Endothelial cell of umbilical vein (primary cell): ENCODE results near the gene CPVL. TPM values are rescaled to one million over a fixed set of nuclear protein-coding genes. Genes with fewer than 3 reads are reported as not detected.

Experiments
- BruUV-seq: library from RNA; stranded (reverse); fragments of 400-500 nt; replicated peaks from 2 replicates; lab custom pipeline; 2021; lab: Mats Ljungman, UMichigan
- CTCF ChIA-PET: fragments of 300-600, 350-600 bp; sonication (Branson Sonifier 250); formaldehyde crosslinking; loops from one replicate; lab custom pipeline; 2021; ENCODE audit warnings: antibody characterized with exemption, inconsistent platforms; lab: Charles Lee
- POLR2A ChIA-PET: fragments of 300-600, 350-600 bp; sonication (Branson Sonifier 250); formaldehyde crosslinking; loops from one replicate; lab custom pipeline; 2021; ENCODE audit warnings: antibody characterized with exemption, inconsistent platforms; lab: Charles Lee
- DNase-seq: peaks from one replicate; pipeline ENCODE4 v3.0.0-alpha.2; 2011; ENCODE audit warnings: low read depth, low spot score
- FAIRE-seq: peaks from 2 replicates; lab custom pipeline; 2011; peaks lifted over from hg19 to GRCh38; lab: Jason Lieb, UNC
- H2AFZ ChIP-seq: 2 replicates; pipeline ENCODE4 v1.6.0; 2012; ENCODE audit warnings: low read depth, low read length, control low read depth, inconsistent platforms
- H3K27ac ChIP-seq: 2 replicates; pipeline ENCODE4 v1.5.1; 2011; ENCODE audit warnings: low read depth, mild to moderate bottlenecking, control low read depth, low read length, moderate library complexity; ENCODE audit not compliant: insufficient read depth
- H3K27me3 ChIP-seq, 2 experiments: 2 replicates each; pipeline versions ENCODE4 v1.6.0 to v1.6.1; 2011; ENCODE audit warnings: low read length in 2 of 2, mixed read lengths in 1 of 2; ENCODE audit not compliant: control insufficient read depth in 2 of 2, insufficient read depth in 2 of 2
- H3K36me3 ChIP-seq, 2 experiments: 2 replicates in 1 of 2; 3 replicates in 1 of 2; pipeline ENCODE4 v1.5.1; 2011; ENCODE audit warnings: low read length in 2 of 2, mild to moderate bottlenecking in 1 of 2, moderate library complexity in 1 of 2; ENCODE audit not compliant: control insufficient read depth in 2 of 2, insufficient read depth in 2 of 2; ENCODE audit errors: extremely low read depth in 1 of 2
- H3K4me1 ChIP-seq: 3 replicates; pipeline ENCODE4 v1.5.1; 2011; ENCODE audit warnings: mild to moderate bottlenecking, low read length; ENCODE audit not compliant: control insufficient read depth, insufficient read depth; ENCODE audit errors: extremely low read depth
- H3K4me2 ChIP-seq: 2 replicates; pipeline ENCODE4 v1.6.1; 2011; ENCODE audit warnings: low read length, control low read depth, mixed read lengths; ENCODE audit not compliant: insufficient read depth
- H3K4me3 ChIP-seq, 3 experiments: fragments of 200-600 bp in 1 of 3; sonication (generic), shearing (Covaris generic) in 1 of 3; replicated peaks in 1 of 3; 2 replicates each; pipeline ENCODE4 v1.5.1; 2011 to 2016; ENCODE audit warnings: control low read depth in 3 of 3, low read length in 3 of 3, mild to moderate bottlenecking in 2 of 3, inconsistent platforms in 1 of 3, low read depth in 1 of 3, moderate library complexity in 1 of 3; ENCODE audit not compliant: insufficient read depth in 1 of 3
- H3K79me2 ChIP-seq: 2 replicates; pipeline ENCODE4 v1.6.0; 2012; ENCODE audit warnings: low read length, inconsistent platforms; ENCODE audit not compliant: control insufficient read depth, insufficient read depth
- H3K9ac ChIP-seq: replicated peaks from 2 replicates; pipeline ENCODE3; 2011; ENCODE audit warnings: low read length, control low read depth; ENCODE audit not compliant: insufficient read depth; ENCODE audit errors: extremely low read depth
- H3K9me1 ChIP-seq: replicated peaks from 3 replicates; pipeline ENCODE4 v1.6.0; 2011; ENCODE audit warnings: mild to moderate bottlenecking, low read length; ENCODE audit not compliant: control insufficient read depth, insufficient read depth; ENCODE audit errors: extremely low read depth
- H3K9me3 ChIP-seq: replicated peaks from 2 replicates; pipeline ENCODE4 v1.5.1; 2012; ENCODE audit warnings: low read length, inconsistent platforms; ENCODE audit not compliant: control insufficient read depth, insufficient read depth
- H4K20me1 ChIP-seq: replicated peaks from 2 replicates; pipeline ENCODE3; 2011; ENCODE audit warnings: mild to moderate bottlenecking, low read length; ENCODE audit not compliant: control insufficient read depth, insufficient read depth; ENCODE audit errors: extremely low read depth
- CTCF ChIP-seq, 2 donors: IDR thresholded peaks; 1 replicate in 1 of 2; 2 replicates in 1 of 2; pipeline ENCODE4 v1.5.1; 2011; ENCODE audit warnings: low read length in 2 of 2, mild to moderate bottlenecking in 2 of 2, moderate library complexity in 2 of 2, control low read depth in 1 of 2, inconsistent platforms in 1 of 2, low read depth in 1 of 2; ENCODE audit not compliant: insufficient read depth in 1 of 2; ENCODE audit errors: extremely low read depth in 1 of 2
- EZH2 ChIP-seq: IDR thresholded peaks from 2 replicates; pipeline ENCODE4 v1.6.1; 2012; ENCODE audit warnings: borderline replicate concordance, low read depth, mild to moderate bottlenecking, moderate library complexity, low read length, inconsistent platforms; ENCODE audit not compliant: severe bottlenecking
- FOS ChIP-seq: IDR thresholded peaks from 2 replicates; pipeline ENCODE4 v1.6.1; 2011; ENCODE audit warnings: mild to moderate bottlenecking, low read length, moderate library complexity, borderline replicate concordance; ENCODE audit not compliant: insufficient read depth
- GATA2 ChIP-seq: IDR thresholded peaks from 2 replicates; pipeline ENCODE4 v1.7.0; 2011; ENCODE audit warnings: low read depth, mild to moderate bottlenecking, moderate library complexity, mixed read lengths, low read length; ENCODE audit not compliant: insufficient read length, insufficient read depth
- JUN ChIP-seq: IDR thresholded peaks from 2 replicates; pipeline ENCODE4 v1.6.1; 2011; ENCODE audit warnings: borderline replicate concordance, low read depth; ENCODE audit not compliant: insufficient read length, insufficient read depth
- MAX ChIP-seq: IDR thresholded peaks from 2 replicates; pipeline ENCODE4 v1.6.1; 2011; ENCODE audit not compliant: insufficient read depth, insufficient read length
- MYC ChIP-seq: IDR thresholded peaks from one replicate; pipeline ENCODE4 v1.6.1; 2011; ENCODE audit warnings: mild to moderate bottlenecking, low read depth, low read length
- POLR2A ChIP-seq: IDR thresholded peaks from 2 replicates; pipeline ENCODE4 v1.6.1; 2012; ENCODE audit warnings: low read depth, mild to moderate bottlenecking, control low read depth, low read length
- POLR2AphosphoS5 ChIP-seq: IDR thresholded peaks from 2 replicates; pipeline ENCODE4 v1.6.1; 2012; ENCODE audit warnings: low read depth, mild to moderate bottlenecking, control low read depth, low read length, moderate library complexity; ENCODE audit not compliant: insufficient read depth
- dilution Hi-C: fragments of 300-500 bp; cut with MboI; formaldehyde crosslinking; loops from one replicate; pipeline ENCODE4 v1.15.0; 2019; ENCODE audit warnings: low sequenced_read_pairs; ENCODE audit not compliant: extremely low pct_ligation_motif_present
- intact Hi-C: fragments of 100-400 bp; cut with micrococcal nuclease; formaldehyde crosslinking; loops from one replicate; pipeline ENCODE4 v1.10.0; 2022
- polyA plus RNA-seq, 4 experiments: library from polyadenylated mRNA; depleted of rRNA in 3 of 4; stranded (reverse) in 3 of 4; unstranded in 1 of 4; fragments of >200 nt; gene quantifications; 2 replicates each; pipeline versions ENCODE4 v1.2.1 to v1.2.3, GENCODE V29; 2011 to 2012; ENCODE audit warnings: missing spikeins in 1 of 4
- total RNA-seq: library from RNA; stranded (reverse); gene quantifications from 2 replicates; pipeline ENCODE4 v1.2.3, GENCODE V29; 2021

CPVL gene
- total and polyA plus RNA-seq, 2 donors (not counting 3 experiments of a cell fraction or from before 2014, with no cell fraction given): 0.14 TPM; not detected in 1

- H3K9ac ChIP-seq: no peak overlapping the region
- H3K79me2 ChIP-seq: no peaks in the 10 kb centered on the region
- dilution Hi-C loops (no loop called here), intact Hi-C loops (no loop called here)
- ChIA-PET POLR2A (no interaction called here), CTCF (interaction anchor here (1.1 to 4.2 kb wide), 6 partner anchors 23 to 107 kb away, joined by 3 to 17 read pairs (median 6); partner anchors contain the start of gene TRIL)
- no peak for TF ChIP-seq MYC
- no peak for TF ChIP-seq GATA2
- no peak for TF ChIP-seq MAX
- TF ChIP-seq CTCF (IDR thresholded peaks at IDR 0.05; ENCODE audit: extremely low read depth in 1 of 2, insufficient read depth in 1 of 2, low read depth in 1 of 2, low read length in 2 of 2): no peak
- no peak for TF ChIP-seq POLR2A
- TF ChIP-seq EZH2: no peak
- TF ChIP-seq FOS: no peak
- TF ChIP-seq JUN: no peak
- TF ChIP-seq POLR2AphosphoS5: no peak
- no peaks in the 10 kb centered on the region for H3K4me1 ChIP-seq
- H3K36me3 ChIP-seq: no peaks in the 10 kb centered on the region
- no peaks in the 10 kb centered on the region for H3K9me1 ChIP-seq
- H2AFZ ChIP-seq: no peak overlapping the region
- DNase-seq (no peak), FAIRE-seq (no peak)
- H3K4me3 ChIP-seq: no peak overlapping the region
- no peak overlapping the region for H3K27ac ChIP-seq
- H3K4me2 ChIP-seq: no peak overlapping the region
- no peaks in the 10 kb centered on the region for H3K9me3 ChIP-seq
- H4K20me1 ChIP-seq: no peaks in the 10 kb centered on the region
- H3K27me3 ChIP-seq: peaks cover 3 to 4% of the 10 kb centered on the region in 2 experiments
- BruUV-seq: no TSS peak
Measured at GRCh38 chr7:28983396-28984190, 162.7 kb downstream of the CPVL start.
